SU-DHL-6 (cell line): Measurements from ENCODE around the gene VPS13D.

Source experiments
- EZH2phosphoT487 ChIP-seq: fragments of 200-600 bp; sonication (generic), shearing (Covaris generic); conservative IDR thresholded peaks from 2 replicates; pipeline ENCODE4 v1.6.1; 2018; ENCODE audit warnings: mild to moderate bottlenecking, antibody characterized with exemption, low read length, moderate library complexity, mixed read lengths
- TF ChIP-seq, protein P1 (sequence below): fragments of 200-600 bp; sonication (generic); IDR thresholded peaks from one replicate; pipeline ENCODE4 v1.5.1; 2017; ENCODE audit warnings: antibody characterized with exemption, mild to moderate bottlenecking, low read length, moderate library complexity; ENCODE audit not compliant: insufficient read depth, poor library complexity, severe bottlenecking

DNA sequence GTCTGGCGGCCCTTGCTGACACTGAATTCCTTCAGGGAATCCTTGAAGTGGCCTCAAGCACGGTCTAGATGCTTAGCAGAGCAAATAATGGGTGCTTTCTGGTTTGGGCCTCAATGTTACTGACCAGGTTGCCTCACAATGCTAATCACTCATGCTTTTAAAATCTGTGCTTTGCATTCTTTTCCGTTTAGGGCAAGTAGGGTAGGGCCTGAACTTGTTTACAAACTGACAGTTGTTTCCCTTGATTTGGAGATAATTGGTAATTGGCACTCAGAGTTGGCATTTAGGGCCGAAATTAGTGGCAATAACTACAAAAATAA, 1.4 kb downstream of the VPS13D start:
- TF ChIP-seq, protein P1, sequence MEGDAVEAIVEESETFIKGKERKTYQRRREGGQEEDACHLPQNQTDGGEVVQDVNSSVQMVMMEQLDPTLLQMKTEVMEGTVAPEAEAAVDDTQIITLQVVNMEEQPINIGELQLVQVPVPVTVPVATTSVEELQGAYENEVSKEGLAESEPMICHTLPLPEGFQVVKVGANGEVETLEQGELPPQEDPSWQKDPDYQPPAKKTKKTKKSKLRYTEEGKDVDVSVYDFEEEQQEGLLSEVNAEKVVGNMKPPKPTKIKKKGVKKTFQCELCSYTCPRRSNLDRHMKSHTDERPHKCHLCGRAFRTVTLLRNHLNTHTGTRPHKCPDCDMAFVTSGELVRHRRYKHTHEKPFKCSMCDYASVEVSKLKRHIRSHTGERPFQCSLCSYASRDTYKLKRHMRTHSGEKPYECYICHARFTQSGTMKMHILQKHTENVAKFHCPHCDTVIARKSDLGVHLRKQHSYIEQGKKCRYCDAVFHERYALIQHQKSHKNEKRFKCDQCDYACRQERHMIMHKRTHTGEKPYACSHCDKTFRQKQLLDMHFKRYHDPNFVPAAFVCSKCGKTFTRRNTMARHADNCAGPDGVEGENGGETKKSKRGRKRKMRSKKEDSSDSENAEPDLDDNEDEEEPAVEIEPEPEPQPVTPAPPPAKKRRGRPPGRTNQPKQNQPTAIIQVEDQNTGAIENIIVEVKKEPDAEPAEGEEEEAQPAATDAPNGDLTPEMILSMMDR: no peak
- TF ChIP-seq EZH2phosphoT487: no peak
